Prostate gland (tissue), 2 donors: ENCODE results near the gene SPTB.

Source experiments
- POLR2A ChIP-seq: fragments of 450-650 bp; IDR thresholded peaks from one replicate; pipeline ENCODE4 v1.6.1; 2016; ENCODE audit warnings: antibody characterized with exemption, mild to moderate bottlenecking
- TF ChIP-seq, protein P1 (sequence below), 4 experiments: fragments of 200-600 bp in 2 of 4; fragments of 450-650 bp in 2 of 4; sonication (generic) in 2 of 4; IDR thresholded peaks; 1 replicate in 3 of 4; 2 replicates in 1 of 4; pipeline ENCODE4 v1.5.1; 2016 to 2019; ENCODE audit warnings: antibody characterized with exemption in 4 of 4, mild to moderate bottlenecking in 2 of 4, moderate library complexity in 2 of 4

DNA sequence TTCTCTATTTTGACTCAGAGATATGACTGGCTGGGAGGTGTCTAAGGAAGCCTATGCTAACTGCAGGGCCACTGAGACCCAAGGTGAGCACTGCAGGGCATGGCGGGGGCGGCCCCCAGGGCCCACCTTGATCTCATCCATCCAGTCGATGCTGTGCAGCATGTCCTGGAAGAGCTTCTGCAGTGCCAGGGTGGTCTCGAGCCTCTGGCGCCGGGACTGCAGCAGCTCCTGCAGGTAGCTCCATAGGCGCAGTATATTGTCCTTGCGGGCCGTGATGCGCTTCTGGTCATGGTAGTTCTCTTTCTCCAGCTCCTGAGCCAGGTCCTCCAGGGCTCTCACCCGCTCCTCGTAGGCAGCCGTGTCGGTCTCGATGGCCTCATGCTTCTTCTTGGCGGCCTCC is 84.5 kb downstream of the SPTB start:
- no peak for TF ChIP-seq POLR2A
- TF ChIP-seq, protein P1, sequence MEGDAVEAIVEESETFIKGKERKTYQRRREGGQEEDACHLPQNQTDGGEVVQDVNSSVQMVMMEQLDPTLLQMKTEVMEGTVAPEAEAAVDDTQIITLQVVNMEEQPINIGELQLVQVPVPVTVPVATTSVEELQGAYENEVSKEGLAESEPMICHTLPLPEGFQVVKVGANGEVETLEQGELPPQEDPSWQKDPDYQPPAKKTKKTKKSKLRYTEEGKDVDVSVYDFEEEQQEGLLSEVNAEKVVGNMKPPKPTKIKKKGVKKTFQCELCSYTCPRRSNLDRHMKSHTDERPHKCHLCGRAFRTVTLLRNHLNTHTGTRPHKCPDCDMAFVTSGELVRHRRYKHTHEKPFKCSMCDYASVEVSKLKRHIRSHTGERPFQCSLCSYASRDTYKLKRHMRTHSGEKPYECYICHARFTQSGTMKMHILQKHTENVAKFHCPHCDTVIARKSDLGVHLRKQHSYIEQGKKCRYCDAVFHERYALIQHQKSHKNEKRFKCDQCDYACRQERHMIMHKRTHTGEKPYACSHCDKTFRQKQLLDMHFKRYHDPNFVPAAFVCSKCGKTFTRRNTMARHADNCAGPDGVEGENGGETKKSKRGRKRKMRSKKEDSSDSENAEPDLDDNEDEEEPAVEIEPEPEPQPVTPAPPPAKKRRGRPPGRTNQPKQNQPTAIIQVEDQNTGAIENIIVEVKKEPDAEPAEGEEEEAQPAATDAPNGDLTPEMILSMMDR (IDR thresholded peaks at IDR 0.05) = no peak
